Glomerular endothelial cell (primary cell): ENCODE measurements around the gene SMAD3. TPM values are rescaled to one million over a fixed set of nuclear protein-coding genes. Genes with fewer than 3 reads are reported as not detected.

Source experiments
- DNase-seq: peaks from one replicate; pipeline ENCODE4 v3.0.0-alpha.2; 2011; ENCODE audit warnings: low read depth, low spot score; ENCODE audit errors: extremely low read depth
- total RNA-seq: library from RNA; depleted of rRNA; stranded (reverse); fragments of >200 nt; gene quantifications from 2 replicates; pipeline ENCODE4 v1.2.3, GENCODE V29; 2015

The SMAD3 gene
- total RNA-seq, 1 donor from 2014 or later = 84.1 TPM

DNA sequence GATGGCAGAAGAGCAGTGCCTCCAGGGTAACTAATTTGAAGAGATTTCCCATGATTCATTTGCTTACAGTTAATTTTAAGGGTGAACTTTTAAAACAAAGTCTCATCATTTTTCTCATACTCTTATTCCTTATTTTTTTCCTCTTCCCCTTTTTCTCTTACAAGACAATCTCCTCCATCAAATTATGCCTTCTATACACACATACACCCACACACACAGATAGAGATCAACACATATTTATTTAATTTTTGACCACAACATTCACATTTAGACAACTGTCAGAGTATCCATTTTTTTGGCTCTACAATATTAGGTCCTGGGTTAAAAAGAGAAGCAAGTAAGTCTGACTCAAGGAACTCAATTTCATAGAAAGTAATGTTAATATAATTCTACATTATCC lies 151.5 kb downstream of the SMAD3 start:
- DNase-seq = no peak

DNA sequence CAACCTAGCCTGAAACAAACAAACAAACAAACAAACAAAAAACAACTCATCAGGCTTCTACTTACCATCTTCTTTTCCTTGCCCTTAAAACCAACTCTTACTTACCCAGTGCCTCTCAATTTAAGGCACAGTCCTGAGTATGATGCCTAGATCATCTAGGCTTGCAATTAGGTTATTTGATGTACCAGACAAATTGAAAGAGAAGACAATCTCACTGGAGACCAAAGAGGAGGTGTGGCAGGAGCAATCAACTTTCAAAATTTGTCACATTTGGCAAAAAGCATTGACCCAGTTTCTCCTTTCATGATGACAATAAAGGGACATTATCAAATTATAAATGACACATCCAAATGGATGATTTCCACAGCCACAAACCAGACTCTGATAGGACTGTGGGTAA lies 153.0 kb downstream of the SMAD3 start:
- no peak for DNase-seq

DNA sequence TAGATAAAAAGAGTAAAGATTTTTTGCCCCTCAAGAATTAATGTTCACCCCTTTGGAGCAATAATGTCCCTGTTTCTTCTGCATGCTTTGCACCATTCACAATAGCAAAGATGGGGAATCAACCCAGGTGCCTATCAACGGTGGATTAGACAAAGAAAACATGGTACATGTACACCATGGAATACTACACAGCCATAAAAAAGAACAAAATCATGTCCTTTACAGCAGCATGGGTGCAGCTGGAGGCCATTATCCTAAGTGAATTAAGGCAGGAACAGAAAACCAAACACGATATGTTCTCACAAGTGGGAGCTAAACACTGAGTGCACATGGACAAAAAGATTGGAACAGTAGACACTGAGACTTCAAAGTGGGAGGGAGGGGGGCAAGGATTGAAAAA lies 153.9 kb downstream of the SMAD3 start:
- no peak for DNase-seq

DNA sequence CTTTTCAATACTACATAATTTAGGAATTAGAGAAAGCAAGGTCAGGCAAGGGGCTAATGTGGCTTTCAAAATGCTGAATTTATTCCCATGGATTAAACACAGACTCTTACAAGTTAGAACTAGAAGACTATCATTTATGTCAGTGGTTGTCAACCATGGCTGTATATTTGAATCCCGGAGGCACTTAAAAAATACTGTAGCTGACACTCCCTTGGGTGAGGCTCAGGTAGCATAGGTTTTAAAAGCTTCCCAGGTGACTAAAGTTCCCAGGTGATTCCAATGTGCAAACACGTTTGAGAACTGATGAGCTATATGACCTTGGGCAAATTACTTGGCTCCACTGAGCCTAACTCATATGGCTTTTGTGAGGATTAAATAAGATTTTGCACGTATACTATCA lies 159.5 kb downstream of the SMAD3 start:
- no peak for DNase-seq

DNA sequence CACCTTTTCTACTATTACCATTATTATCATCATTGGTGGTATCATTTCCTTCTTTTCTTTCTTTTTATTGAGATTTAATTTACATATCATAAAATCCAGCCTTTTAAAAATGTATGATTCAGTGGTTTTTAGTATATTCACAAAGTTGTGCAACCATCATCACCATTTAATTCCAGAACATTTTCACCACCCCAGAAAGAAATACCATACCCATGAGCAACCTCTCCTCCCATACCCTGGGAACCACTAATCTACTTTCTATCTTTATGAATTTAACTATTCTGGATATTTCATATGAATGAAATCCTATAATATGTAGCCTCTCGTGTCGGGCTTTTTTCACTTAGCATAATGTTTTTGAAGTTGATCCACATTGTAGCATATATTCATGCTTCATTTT lies 159.9 kb downstream of the SMAD3 start:
- DNase-seq = no peak

DNA sequence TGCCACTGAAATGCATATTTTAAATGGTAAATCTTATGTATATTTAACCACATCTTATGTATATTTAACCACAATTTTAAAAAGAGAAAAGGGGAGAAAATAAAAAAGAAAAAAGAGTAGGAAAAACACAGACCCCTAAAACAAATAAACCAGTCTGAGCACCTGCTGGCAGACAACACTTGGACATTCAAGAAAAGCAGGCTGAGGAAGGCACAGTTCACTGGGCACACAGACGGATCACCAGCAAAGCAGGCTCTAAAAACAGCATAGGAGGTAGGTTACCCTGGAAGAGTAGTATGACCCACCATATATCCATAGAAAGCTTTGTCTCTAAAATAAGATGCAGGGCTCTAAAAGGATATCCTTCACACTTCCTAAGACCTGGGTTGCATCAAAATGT lies 162.0 kb downstream of the SMAD3 start:
- DNase-seq = no peak

DNA sequence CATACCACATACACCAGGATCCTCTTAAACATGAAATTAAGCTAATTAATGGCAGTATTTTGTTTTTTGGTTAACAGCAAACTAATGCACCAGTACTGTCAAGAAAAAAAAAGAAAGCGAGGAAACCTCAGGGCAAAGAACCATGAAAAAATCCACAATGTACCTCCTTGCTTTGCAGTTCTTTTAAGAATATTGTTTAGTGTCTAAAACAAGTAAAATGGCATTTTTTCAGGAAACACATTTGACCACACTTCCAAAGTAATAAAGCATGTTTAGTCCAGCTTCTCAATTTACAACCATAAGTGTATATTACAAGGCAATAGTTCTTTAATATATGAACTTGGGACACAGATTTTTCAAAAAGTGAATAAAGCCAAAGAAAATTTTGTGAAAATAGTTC lies 162.4 kb downstream of the SMAD3 start:
- DNase-seq = no peak

DNA sequence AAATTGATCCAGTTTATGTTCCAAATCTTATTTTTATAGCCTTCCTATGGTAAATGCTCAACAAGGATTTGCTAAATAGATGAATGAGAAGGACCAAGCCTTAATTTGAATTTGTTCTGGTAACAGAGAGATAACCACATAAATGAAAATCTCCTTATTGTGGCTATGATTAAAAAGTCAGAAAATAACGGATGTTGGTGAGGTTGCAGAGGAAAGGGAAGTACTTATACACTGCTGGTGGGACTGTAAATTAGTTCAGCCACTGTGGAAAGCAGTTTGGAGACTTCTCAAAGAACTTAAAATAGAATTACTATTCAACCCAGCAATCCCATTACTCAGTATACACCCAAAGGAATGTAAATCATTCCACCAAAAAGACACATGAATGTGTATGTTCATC lies 162.9 kb downstream of the SMAD3 start:
- DNase-seq = no peak

DNA sequence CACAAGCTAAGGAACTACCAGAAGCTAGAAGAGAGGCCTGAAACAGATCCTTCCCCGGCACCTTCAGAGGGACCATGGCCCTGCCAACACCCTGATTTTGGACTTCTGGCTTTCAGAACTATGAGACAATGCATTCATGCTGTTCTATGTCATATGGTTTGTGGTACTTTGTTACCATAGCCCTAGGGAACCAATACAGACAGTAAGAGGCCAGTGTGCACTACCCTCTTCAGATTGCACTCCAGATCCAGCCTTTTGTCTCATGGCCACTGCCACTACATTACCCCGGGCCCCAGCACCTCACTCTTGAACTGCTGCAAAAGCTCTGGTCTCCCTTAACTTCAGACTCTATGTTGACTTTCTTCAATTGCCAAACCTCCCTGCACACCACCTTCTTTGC lies 165.1 kb downstream of the SMAD3 start:
- DNase-seq = no peak

DNA sequence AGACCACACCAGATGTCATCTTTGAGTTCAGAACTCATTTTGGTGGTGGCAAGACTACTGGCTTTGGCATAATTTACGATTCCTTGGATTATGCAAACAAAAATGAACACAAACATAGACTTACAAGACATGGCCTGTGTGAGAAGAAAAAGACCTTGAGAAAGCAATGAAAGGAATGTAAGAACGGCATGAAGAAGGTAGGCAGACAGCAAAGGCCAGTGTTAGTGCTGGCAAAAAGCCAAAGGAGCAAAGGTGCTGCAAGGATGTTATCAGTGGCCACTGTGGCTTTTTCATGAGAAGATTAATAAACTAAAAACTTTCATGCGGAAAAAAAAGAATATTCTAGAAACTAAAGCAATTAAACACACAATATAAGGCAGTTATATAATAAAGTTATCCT lies 167.2 kb downstream of the SMAD3 start:
- no peak for DNase-seq

DNA sequence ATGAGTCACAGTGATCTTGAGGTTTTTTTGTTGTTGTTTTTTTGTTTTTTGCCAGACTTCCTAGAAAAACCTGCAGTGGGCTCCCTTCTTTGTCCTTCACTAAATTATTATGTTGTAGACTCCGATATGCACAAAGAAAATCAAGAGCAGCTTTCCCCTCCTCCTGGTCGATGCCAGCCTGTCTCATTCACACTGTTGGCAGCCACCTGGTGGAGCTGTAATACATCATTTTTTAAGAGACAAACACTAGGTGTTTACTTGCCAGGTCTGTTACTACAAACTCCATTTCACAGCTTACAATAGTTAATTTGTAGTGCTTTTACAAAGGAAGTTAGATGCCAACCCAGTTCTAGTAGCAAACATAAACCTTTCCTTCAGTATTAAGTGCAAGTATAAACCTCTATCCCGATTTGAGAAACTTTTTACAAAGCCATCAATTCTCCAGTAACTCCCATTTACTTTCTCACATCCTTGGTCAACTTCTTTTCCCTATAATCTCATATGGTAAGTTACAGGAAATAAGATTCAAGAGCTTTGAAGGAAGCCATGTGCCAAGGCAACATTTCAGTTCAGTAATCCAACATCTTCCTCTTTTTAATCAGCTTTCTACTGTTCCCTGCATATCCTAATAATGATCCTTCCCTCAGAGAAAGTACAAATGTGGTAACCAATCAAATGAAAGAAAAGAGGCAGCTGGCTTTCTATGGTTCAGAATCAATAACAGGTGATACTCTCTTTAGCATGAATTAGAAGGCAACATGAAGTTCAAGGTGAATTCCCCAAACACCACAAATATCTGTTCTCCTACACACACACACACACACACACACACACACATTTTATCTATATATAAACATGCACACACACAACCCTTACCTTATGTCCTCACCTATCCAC lies 175.1 kb downstream of the SMAD3 start:
- no peak for DNase-seq

DNA sequence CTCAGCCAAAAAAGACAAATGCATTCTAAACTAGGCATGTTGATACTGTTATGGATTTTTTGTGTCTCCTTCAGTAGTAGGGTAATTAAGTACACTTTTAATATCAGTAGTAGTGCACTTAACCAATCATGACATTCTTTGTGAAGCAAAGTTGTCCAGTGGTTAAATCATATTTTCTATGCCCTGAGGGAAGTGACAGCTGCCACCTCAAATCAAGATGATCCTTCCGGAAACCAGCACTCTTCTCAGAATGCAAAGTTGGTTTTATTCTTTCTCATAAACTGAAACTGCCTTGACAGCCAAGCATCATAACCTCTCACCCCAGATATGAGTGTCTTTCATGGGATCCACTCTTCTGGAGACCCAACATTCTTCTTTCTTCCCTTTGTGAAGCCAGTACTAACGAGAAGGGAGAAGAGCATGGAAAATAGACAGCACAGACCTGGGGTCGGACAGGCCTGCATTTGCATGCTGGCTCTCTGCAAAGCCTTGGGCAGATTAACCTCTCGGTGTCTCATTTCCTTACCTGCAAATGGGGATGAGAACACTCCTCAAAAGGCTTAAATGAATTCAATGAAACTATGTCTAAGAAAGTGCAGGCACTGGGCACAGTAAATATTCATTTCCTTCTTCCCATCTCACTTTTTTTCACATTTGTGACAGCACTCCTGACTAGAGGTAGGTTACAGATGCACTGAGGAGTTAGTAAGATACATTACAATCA lies 175.9 kb downstream of the SMAD3 start:
- DNase-seq = no peak

DNA sequence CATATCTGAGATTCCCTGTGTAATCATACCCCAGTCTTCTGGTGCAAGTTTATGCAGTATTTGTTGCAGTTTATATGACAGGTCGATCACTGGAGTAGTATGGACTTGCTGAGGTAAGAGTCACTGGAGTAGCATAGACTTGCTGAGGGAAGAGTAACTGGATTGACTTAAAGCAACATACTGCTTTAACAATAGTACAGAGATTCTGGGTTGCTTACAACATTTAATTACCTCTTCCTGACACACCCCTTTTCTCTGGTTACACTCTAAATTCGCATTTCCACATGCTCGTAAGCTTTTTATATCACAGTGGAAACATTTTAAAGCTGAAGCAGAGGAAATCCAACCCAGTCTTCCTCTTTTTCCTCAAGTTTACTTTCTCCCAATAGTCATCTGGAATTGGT lies 177.3 kb downstream of the SMAD3 start:
- DNase-seq = no peak

Other genes starting within 250 kb of the SMAD3 start
- gene AAGAB, start 189.1 kb downstream of the SMAD3 start, total RNA-seq = 31.1 and 41.9 TPM in 2 replicates
- gene IQCH, start 189.2 kb downstream of the SMAD3 start, total RNA-seq = 1.1 and 1.5 TPM in 2 replicates